ENCODE results near the gene DNAH14.
"Not testable (repeated sequence)": the region's sequence is repeated elsewhere in the genome, so short reads cannot be mapped to it uniquely, and the experiment has no call there.

Gene DNAH14

DNA sequence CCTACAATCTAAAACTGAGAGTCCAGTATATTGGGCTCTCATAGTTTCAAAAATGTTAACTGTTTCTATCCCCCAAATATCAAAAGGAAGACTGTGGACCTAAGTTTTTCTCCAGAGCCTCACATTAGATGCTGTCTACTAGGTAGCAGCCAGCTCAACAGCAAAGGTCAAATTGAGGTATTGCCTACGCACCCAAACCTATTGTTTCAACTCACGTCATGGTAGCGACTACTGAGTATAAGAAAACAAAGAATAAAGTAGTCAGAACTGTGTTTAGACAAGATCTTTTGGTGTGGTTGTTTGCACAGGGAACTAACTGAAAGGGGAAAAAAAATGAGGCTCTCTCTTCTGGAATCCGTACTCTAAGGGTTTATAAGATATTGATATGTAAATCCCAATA lies 325.2 kb downstream of the DNAH14 start:
- DNase-seq (ENCODE audit: low read depth in 2 of 2): no peak

GRCh38 chr1:225257081-225257480 lies 327.6 kb downstream of the DNAH14 start:
- no peak for DNase-seq (ENCODE audit: low read depth in 2 of 2)

- no peak for DNase-seq (ENCODE audit: low read depth in 2 of 2)
Observed at GRCh38 chr1:225258811-225259210, 329.3 kb downstream of the DNAH14 start.

DNA sequence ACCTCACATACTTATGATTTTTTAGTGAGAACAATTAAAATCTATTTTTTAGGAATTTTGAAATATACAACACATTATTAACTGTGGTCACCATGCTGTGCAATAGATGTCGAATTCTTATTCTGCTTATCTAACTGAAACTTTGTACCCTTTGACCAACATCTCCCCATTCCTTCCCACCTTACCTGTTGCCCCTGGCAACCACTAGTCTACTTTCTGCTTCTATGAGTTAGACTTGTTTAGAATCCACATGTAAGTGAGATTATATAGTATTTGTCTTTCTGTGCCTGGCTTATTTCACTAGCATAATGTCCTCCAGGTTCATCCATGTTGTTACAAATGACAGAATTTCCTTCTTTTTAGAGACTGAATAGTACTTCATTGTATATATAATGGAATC lies 330.1 kb downstream of the DNAH14 start:
- DNase-seq (ENCODE audit: low read depth in 2 of 2): no peak

DNA sequence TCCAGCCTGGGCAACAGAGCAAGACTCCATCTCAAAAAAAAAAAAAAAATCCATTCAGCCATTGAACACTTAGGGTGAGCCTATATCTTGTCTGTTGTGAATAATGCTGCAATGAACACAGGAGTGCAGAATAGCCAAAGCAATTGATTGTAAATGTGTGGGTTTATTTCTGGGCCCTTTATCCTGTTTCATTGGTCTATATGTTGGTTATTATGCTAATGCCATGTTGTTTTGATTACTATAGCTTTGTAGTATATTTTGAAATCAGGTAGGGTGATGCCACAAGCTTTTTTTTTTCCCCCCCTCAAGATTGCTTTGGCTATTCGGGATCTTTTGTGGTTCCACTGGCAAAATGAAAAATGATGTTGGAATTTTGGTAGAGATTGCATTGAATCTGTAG lies 330.8 kb downstream of the DNAH14 start:
- DNase-seq (ENCODE audit: low read depth in 2 of 2): no peak

GRCh38 chr1:225277445-225277844 lies 348.0 kb downstream of the DNAH14 start:
- no peak for DNase-seq (ENCODE audit: low read depth in 2 of 2)

DNA sequence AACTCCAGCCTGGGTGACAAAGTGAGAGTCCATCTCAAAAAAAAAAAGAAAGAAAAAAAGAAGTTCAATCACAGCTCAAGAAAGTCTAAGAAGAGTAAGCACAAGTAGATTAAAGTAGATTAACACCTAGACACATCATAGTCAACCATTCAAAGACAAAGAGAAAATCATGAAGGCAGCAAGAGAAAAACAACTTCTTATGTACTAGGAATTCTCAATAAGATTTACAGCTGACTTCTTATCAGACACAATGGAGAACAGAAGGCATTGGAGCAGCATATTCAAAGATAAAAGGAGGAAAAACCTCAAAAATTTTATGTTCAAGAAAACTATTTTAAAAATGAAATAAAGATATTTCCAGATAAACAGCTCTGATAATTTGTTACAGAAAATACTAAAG lies 351.1 kb downstream of the DNAH14 start:
- DNase-seq (ENCODE audit: low read depth in 2 of 2): no peak

- no peak for DNase-seq (ENCODE audit: low read depth in 2 of 2)
Observed at GRCh38 chr1:225290244-225290643, 360.8 kb downstream of the DNAH14 start.

GRCh38 chr1:225299624-225300023 lies 370.1 kb downstream of the DNAH14 start:
- no peak for DNase-seq (ENCODE audit: low read depth in 2 of 2)

GRCh38 chr1:225300381-225300780 lies 370.9 kb downstream of the DNAH14 start:
- DNase-seq (ENCODE audit: low read depth in 2 of 2): no peak

DNA sequence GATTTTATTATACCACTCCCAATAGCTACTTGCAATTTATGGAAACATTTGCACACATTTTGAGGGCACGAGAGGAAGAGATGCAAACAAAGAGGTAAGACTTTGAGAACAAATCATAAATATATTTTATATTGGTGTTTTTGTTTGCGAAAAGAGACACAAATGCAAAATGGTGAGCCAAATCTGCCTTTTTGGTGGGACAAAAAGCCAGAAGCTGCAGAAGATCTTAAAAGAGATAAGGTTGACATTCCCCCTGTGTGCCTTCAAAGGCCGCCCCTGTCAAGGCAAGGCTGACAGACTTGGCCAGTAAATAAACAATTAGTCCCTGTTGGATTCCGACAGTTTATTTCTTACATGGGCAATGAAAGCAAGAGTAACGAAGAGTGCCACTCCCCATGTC lies 375.5 kb downstream of the DNAH14 start:
- DNase-seq (ENCODE audit: low read depth in 2 of 2): no peak

DNA sequence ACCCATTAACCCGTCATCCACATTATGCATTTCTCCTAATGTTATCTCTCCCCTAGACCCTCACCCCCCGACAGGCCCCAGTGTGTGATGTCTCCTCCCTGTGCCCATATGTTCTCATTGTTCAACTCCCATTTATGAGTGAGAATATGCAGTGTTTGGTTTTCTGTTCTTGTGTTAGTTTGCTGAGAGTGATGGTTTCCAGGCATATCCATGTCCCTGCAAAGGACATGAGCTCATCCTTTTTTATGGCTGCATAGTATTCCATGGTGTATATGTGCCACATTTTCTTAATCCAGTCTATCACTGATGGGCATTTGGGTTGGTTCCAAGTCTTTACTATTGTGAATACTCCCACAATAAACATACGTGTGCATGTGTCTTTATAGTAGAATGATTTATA lies 381.1 kb downstream of the DNAH14 start:
- DNase-seq (ENCODE audit: low read depth in 2 of 2): not testable (repeated sequence)

DNA sequence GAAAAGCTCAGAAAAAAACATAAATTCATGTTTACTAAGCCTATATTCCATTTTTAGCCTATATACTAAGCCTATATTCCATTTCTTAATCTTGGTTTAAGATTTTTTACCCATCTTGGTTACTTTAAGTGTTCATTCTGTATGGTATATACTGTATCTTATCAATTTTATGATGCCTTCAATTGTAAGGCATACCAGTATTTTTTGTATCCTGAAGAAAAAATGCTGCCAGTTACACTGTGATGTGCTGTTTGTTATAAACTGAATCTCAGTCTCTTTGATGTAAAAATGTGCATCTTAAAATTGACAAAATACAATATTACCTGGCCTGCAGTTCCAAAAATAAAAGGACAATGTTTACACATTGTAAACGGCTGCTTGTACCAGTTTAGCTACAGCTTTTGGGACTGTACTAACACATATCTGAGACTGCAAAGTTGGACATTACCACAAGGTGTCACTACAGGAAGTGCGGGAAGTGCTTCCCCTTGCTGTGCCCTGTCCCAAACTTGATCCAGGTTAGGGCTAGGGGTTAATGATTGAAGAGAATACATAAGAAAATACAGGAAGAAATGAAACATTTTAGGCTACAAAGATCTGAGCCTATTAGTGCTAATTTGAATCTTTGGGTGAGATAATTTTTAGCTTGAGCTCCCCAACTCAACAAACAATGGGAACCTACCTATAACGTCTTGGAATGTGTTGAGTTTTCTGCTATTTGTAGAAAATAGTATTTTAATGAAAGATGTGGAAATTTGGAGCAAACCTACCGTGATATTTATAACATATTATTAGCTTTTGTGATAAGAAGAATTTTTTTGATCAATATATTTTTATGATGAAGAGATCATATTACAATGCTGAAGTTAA lies 389.5 kb downstream of the DNAH14 start:
- DNase-seq (ENCODE audit: low read depth in 2 of 2): no peak

GRCh38 chr1:225319871-225320270 lies 390.4 kb downstream of the DNAH14 start:
- no peak for DNase-seq (ENCODE audit: low read depth in 2 of 2)

DNA sequence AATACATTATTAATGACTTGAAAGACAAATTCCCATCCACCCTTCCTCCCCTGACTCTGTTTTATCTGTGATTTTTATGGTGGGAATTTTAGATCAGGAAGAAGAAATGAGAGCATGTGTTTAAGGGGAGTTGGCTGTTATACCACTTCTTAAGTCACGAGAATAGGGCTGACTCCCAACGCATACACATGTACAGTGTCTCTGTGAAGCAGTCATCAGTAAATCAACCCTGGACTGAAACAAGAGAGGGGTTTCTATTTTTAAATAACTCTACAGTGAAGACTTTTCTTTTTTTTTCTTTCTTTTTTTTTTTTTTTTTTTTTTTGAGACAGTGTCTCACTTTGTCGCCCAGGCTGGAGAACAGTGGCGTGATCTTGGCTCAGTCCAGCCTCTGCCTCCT lies 392.3 kb downstream of the DNAH14 start:
- DNase-seq (ENCODE audit: low read depth in 2 of 2): no peak

GRCh38 chr1:225329041-225329440 lies 399.6 kb downstream of the DNAH14 start:
- DNase-seq (ENCODE audit: low read depth in 2 of 2): no peak

DNA sequence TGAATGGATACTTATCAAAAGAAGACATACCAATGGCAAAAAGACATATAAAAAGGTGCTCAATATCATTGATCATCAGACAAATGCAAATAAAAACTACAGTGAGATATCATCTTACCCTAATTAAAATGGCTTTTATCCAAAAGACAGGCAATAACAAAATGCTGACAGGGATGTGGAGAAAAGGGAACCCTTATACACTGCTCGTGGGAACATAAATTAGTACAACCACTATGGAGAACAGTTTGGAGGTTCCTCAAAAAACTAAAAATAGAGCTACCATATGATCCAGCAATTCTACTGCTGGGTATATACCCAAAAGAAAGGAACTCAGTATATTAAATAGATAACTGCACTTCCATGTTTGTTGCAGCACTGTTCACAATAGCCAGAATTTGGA lies 400.5 kb downstream of the DNAH14 start:
- not testable (repeated sequence) for DNase-seq (ENCODE audit: low read depth in 2 of 2)

GRCh38 chr1:225332686-225333085 lies 403.2 kb downstream of the DNAH14 start:
- no peak for DNase-seq (ENCODE audit: low read depth in 2 of 2)

- not testable (repeated sequence) for DNase-seq (ENCODE audit: low read depth in 2 of 2)
Observed at GRCh38 chr1:225335098-225335778, 405.8 kb downstream of the DNAH14 start.

DNA sequence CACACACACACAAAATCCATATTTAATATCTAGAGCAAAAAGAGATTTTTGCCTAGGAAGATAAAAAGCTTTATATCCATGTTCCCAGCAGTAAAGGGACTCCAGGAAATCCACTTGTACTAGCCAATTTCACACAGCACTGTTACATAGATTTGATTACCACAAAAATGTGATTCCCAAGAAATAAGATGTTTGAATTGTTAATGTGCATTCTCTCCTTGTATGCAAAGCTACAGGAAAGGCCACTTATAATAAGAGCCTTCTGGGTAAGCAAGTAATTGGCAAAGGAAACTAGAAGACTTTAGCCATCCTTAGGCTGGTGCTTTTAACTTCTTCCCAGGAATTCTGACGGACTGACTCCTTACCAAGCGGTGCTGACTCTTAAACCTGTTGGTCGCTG lies 409.1 kb downstream of the DNAH14 start:
- DNase-seq (ENCODE audit: low read depth in 2 of 2): no peak

DNA sequence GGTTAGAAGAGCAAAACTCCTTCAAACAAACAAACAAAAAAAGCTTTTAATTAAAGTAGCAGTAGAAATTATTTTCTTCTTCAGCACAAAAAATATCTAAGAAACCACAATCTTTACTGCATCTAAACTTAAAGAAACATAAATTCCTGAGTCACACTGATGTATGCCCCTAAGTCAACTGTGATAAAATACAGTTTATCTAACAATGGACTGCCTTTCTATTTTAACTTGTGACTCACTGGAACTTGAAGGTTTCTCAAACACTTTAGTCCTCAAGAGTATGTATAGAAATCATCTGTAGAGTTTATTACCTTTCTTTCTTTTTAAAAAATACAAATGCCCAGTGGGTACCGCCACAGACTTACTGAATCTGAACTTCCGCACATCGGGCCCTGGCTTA lies 412.2 kb downstream of the DNAH14 start:
- no peak for DNase-seq (ENCODE audit: low read depth in 2 of 2)

- no peak for DNase-seq (ENCODE audit: low read depth in 2 of 2)
Observed at GRCh38 chr1:225342695-225343094, 413.2 kb downstream of the DNAH14 start.

DNA sequence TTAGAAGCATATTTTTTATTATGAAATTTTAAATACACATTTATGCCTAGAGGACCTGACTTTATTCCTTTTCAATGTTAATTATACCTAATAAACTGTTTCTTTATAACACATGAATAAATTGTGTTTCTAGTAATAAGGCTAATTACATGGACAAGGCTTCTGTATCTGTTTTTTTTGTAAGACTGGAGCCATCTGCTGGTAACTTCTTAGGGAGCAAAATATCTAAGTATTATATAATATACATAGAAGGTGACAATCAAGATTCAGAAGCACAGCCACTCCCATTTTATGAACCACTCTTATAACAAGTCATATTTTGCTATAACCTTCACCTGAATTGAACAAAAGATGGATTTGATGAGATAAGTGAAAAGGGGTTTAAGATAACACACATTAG lies 414.1 kb downstream of the DNAH14 start:
- DNase-seq (ENCODE audit: low read depth in 2 of 2): no peak
